ENCODE results near the gene LONP1. TPM values are rescaled to one million over a fixed set of nuclear protein-coding genes. Genes with fewer than 3 reads are reported as not detected.
A peak's percentile ranks its signal among the peaks of the same experiment; 100 is the strongest.

Gene LONP1
- total RNA-seq, 1 experiment from 2014 or later = 113 TPM

GRCh38 chr19:5669212-5669611 lies 50.7 kb downstream of the LONP1 start:
- no CpG with 5 or more reads among the region's 11 CpGs for WGBS (ENCODE audit: extremely low coverage, insufficient read length, low lambda C conversion rate)
- Histone ChIP-seq H3K23ac (ENCODE audit: insufficient read length, low read depth, low read length) (no peak overlapping the region), H2BK20ac (ENCODE audit: low read depth, low read length, poor library complexity, severe bottlenecking) (no peak overlapping the region), H3K79me2 (ENCODE audit: insufficient read depth, low read length) (no peaks in the 10 kb centered on the region), H3K4ac (ENCODE audit: low read depth, low read length) (no peak overlapping the region), H3K27ac (ENCODE audit: insufficient read length, low read depth, low read length) (no peak overlapping the region), H3K4me1 (ENCODE audit: insufficient read depth, low read length) (no peaks in the 10 kb centered on the region), H2BK12ac (ENCODE audit: insufficient read length, low read depth, low read length) (no peak overlapping the region), H2AK5ac (ENCODE audit: insufficient read length, low read length) (no peak overlapping the region), H2BK120ac (ENCODE audit: low read depth, low read length, poor library complexity, severe bottlenecking) (no peak overlapping the region), H2BK15ac (ENCODE audit: low read depth, low read length) (no peak overlapping the region), H4K91ac (ENCODE audit: insufficient read length, low read depth, low read length) (no peak overlapping the region), H4K20me1 (ENCODE audit: control insufficient read depth, insufficient read depth, insufficient read length) (peaks cover 4% of the 10 kb centered on the region), H3K9ac (ENCODE audit: extremely low read depth, insufficient read length, low read length) (no peak overlapping the region), H3K23me2 (ENCODE audit: insufficient read length, low read depth, low read length, poor library complexity, severe bottlenecking) (no peaks in the 10 kb centered on the region), H2BK5ac (ENCODE audit: insufficient read length, low read length) (no peak overlapping the region), H3K14ac (ENCODE audit: insufficient read depth, low read length) (no peak overlapping the region), H4K5ac (ENCODE audit: insufficient read length, low read depth, low read length) (no peak overlapping the region), H3K79me1 (ENCODE audit: insufficient read depth, low read depth, low read length, poor library complexity, severe bottlenecking) (no peaks in the 10 kb centered on the region), H4K8ac (replicated peaks; ENCODE audit: insufficient read length, low read depth, low read length) (no peak overlapping the region), H3K18ac (ENCODE audit: insufficient read length, low read depth, low read length) (no peak overlapping the region), H2AFZ (ENCODE audit: low read length) (no peak overlapping the region), H3T11ph (ENCODE audit: low read length) (no peak overlapping the region), H3K56ac (ENCODE audit: insufficient read length, low read depth, low read length) (no peak overlapping the region), H3K4me2 (ENCODE audit: insufficient read depth, insufficient read length, low read length) (no peak overlapping the region), H3K27me3 (ENCODE audit: insufficient read depth, low read length) (no peaks in the 10 kb centered on the region), H3K9me3 (ENCODE audit: control insufficient read depth, low read depth, low read length) (no peaks in the 10 kb centered on the region)
- TF ChIP-seq CTCF (conservative IDR thresholded peaks at IDR 0.05) = no peak
- Mint-ChIP-seq H3K4me3 (no peak overlapping the region), H3K4me1 (peaks cover 7 to 14% of the 10 kb centered on the region in 2 experiments), H3K27me3 (ENCODE audit: low read depth) (no peaks in the 10 kb centered on the region; the same call in 1 of the 2 replicates), H3K9me3 (no peaks in the 10 kb centered on the region), H3K36me3 (ENCODE audit: insufficient read depth in 1 of 3, low read depth in 3 of 3) (peaks cover 40 to 78% (median 66%) of the 10 kb centered on the region in 3 experiments; a peak in 6 of 7 replicates), H3K27ac (peak overlapping the region in 2 of 3 experiments; percentile 17 to 72; a peak in 2 of 7 replicates)
- DNase-seq = no peak
